Measurements from ENCODE around the gene KCNIP3.
"Not testable (repeated sequence)": the region's sequence is repeated elsewhere in the genome, so short reads cannot be mapped to it uniquely, and the experiment has no call there.

KCNIP3 gene

GRCh38 chr2:95348609-95349567 is 51.7 kb downstream of the KCNIP3 start:
- no peak for DNase-seq (ENCODE audit: low spot score)

GRCh38 chr2:95349568-95350322 is 52.6 kb downstream of the KCNIP3 start:
- no peak for DNase-seq (ENCODE audit: low spot score)

- DNase-seq (ENCODE audit: low spot score): no peak
Measured at GRCh38 chr2:95350368-95350767, 53.2 kb downstream of the KCNIP3 start.

- DNase-seq (ENCODE audit: low spot score): no peak
Measured at GRCh38 chr2:95350774-95351597, 53.8 kb downstream of the KCNIP3 start.

GRCh38 chr2:95351598-95351915 is 54.4 kb downstream of the KCNIP3 start:
- DNase-seq (ENCODE audit: low spot score): no peak

GRCh38 chr2:95352310-95353054 is 55.3 kb downstream of the KCNIP3 start:
- DNase-seq (ENCODE audit: low spot score): no peak

- no peak for DNase-seq (ENCODE audit: low spot score)
Measured at GRCh38 chr2:95353055-95353575, 56.0 kb downstream of the KCNIP3 start.

- no peak for DNase-seq (ENCODE audit: low spot score)
Measured at GRCh38 chr2:95353613-95354468, 56.7 kb downstream of the KCNIP3 start.

- no peak for DNase-seq (ENCODE audit: low spot score)
Measured at GRCh38 chr2:95354469-95354901, 57.3 kb downstream of the KCNIP3 start.

GRCh38 chr2:95354925-95355324 is 57.8 kb downstream of the KCNIP3 start:
- no peak for DNase-seq (ENCODE audit: low spot score)

GRCh38 chr2:95355486-95355885 is 58.3 kb downstream of the KCNIP3 start:
- not testable (repeated sequence) for DNase-seq (ENCODE audit: low spot score)

GRCh38 chr2:95356821-95357700 is 59.9 kb downstream of the KCNIP3 start:
- DNase-seq (ENCODE audit: low spot score): no peak

GRCh38 chr2:95357717-95358280 is 60.7 kb downstream of the KCNIP3 start:
- no peak for DNase-seq (ENCODE audit: low spot score)

GRCh38 chr2:95359031-95359430 is 61.9 kb downstream of the KCNIP3 start:
- no peak for DNase-seq (ENCODE audit: low spot score)

GRCh38 chr2:95359501-95359930 is 62.4 kb downstream of the KCNIP3 start:
- DNase-seq (ENCODE audit: low spot score): no peak

- DNase-seq (ENCODE audit: low spot score): no peak
Measured at GRCh38 chr2:95361216-95361980, 64.3 kb downstream of the KCNIP3 start.

GRCh38 chr2:95362486-95362885 is 65.3 kb downstream of the KCNIP3 start:
- no peak for DNase-seq (ENCODE audit: low spot score)

GRCh38 chr2:95366514-95366913 is 69.4 kb downstream of the KCNIP3 start:
- DNase-seq (ENCODE audit: low spot score): no peak
